Tibial nerve (tissue), 4 donors: Measurements from ENCODE around the gene EZH2. TPM values are rescaled to one million over a fixed set of nuclear protein-coding genes. Genes with fewer than 3 reads are reported as not detected.

Experiments used
- DNase-seq, 2 donors: peaks; one replicate each; pipeline ENCODE4 v3.0.0-alpha.2; 2019; ENCODE audit warnings: low spot score in 2 of 2
- H3K27ac ChIP-seq, 4 donors: fragments of 200-600 bp; sonication (generic) in 3 of 4; one replicate each; pipeline ENCODE4 v1.5.1; 2017 to 2019; ENCODE audit warnings: mild to moderate bottlenecking in 1 of 4
- H3K27me3 ChIP-seq, 2 donors: fragments of 200-600 bp; sonication (generic) in 1 of 2; one replicate each; pipeline versions ENCODE4 v1.5.1 to v1.6.0; 2017 to 2019
- H3K36me3 ChIP-seq, 3 donors: fragments of 200-600 bp; sonication (generic); one replicate each; pipeline ENCODE4 v1.5.1; 2018 to 2019
- H3K4me1 ChIP-seq, 4 donors: fragments of 200-600 bp; sonication (generic) in 3 of 4; one replicate each; pipeline ENCODE4 v1.5.1; 2017 to 2019
- H3K4me3 ChIP-seq, 4 donors: fragments of 200-600 bp; sonication (generic) in 3 of 4; one replicate each; pipeline ENCODE4 v1.5.1; 2017 to 2019; ENCODE audit warnings: mild to moderate bottlenecking in 1 of 4, moderate library complexity in 1 of 4
- H3K9me3 ChIP-seq, 4 donors: fragments of 200-600 bp; sonication (generic) in 3 of 4; one replicate each; pipeline ENCODE4 v1.5.1; 2017 to 2019
- EP300 ChIP-seq, 2 donors: sonication (generic); formaldehyde crosslinking; IDR thresholded peaks; one replicate each; pipeline ENCODE4 v1.6.1; 2017; ENCODE audit warnings: antibody characterized with exemption in 2 of 2, mild to moderate bottlenecking in 1 of 2
- POLR2A ChIP-seq, 2 donors: fragments of 450-650 bp; IDR thresholded peaks; one replicate each; pipeline ENCODE4 v1.6.1; 2017; ENCODE audit warnings: antibody characterized with exemption in 2 of 2, mild to moderate bottlenecking in 2 of 2, moderate library complexity in 2 of 2
- WGBS, 2 donors: methylation state at CpG; one replicate each; pipeline ENCODE4 v1.1.5; 2018; 5-methylcytosine and 5-hydroxymethylcytosine counted together
- total RNA-seq, 4 donors: library from RNA; depleted of rRNA; stranded (reverse); fragments of >200 nt; gene quantifications; one replicate each; pipeline ENCODE4 v1.1.0, GENCODE V29; 2016
- TF ChIP-seq, protein P1 (sequence below), 5 experiments: fragments of 200-600 bp in 3 of 5; fragments of 450-650 bp in 2 of 5; sonication (generic) in 3 of 5; IDR thresholded peaks; one replicate each; pipeline ENCODE4 v1.5.1; 2016 to 2019; ENCODE audit warnings: antibody characterized with exemption in 5 of 5, mild to moderate bottlenecking in 3 of 5, moderate library complexity in 2 of 5

EZH2 gene
- total RNA-seq, 4 donors from 2014 or later = 1.5 to 7.5 (median 3.3) TPM

DNA sequence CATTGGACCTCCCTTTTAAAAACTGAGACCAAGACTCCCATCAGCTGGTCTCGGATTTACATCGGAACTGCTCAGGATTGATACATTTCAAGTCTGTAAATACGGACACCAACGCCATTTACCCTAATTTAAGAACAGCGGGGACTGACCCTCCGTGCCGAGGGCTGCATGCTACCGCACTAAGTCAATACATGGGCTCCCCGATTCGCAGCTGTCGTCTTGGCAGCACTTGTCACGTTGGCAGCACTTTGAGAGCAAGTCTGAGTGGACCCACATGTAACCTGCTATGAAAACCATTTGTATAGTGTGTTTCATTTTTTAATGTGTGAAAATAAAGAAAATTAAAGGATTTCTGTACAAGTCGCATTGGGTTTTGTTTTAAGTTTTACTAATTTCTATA lies 83.4 kb downstream of the EZH2 start:
- Histone ChIP-seq H3K27ac (no peak overlapping the region), H3K4me1 (no peaks in the 10 kb centered on the region), H3K36me3 (peaks cover 6 to 80% (median 28%) of the 10 kb centered on the region in 3 donors), H3K9me3 (no peaks in the 10 kb centered on the region), H3K4me3 (no peak overlapping the region), H3K27me3 (no peaks in the 10 kb centered on the region)
- DNase-seq = no peak
- WGBS, 2 donors = 87 to 92% methylated on average over 13 of the region's 13 CpGs
- TF ChIP-seq POLR2A (IDR thresholded peaks at IDR 0.05) = no peak
- TF ChIP-seq, protein P1, sequence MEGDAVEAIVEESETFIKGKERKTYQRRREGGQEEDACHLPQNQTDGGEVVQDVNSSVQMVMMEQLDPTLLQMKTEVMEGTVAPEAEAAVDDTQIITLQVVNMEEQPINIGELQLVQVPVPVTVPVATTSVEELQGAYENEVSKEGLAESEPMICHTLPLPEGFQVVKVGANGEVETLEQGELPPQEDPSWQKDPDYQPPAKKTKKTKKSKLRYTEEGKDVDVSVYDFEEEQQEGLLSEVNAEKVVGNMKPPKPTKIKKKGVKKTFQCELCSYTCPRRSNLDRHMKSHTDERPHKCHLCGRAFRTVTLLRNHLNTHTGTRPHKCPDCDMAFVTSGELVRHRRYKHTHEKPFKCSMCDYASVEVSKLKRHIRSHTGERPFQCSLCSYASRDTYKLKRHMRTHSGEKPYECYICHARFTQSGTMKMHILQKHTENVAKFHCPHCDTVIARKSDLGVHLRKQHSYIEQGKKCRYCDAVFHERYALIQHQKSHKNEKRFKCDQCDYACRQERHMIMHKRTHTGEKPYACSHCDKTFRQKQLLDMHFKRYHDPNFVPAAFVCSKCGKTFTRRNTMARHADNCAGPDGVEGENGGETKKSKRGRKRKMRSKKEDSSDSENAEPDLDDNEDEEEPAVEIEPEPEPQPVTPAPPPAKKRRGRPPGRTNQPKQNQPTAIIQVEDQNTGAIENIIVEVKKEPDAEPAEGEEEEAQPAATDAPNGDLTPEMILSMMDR (IDR thresholded peaks at IDR 0.05) = no peak
- TF ChIP-seq EP300 (IDR thresholded peaks at IDR 0.05) = no peak

DNA sequence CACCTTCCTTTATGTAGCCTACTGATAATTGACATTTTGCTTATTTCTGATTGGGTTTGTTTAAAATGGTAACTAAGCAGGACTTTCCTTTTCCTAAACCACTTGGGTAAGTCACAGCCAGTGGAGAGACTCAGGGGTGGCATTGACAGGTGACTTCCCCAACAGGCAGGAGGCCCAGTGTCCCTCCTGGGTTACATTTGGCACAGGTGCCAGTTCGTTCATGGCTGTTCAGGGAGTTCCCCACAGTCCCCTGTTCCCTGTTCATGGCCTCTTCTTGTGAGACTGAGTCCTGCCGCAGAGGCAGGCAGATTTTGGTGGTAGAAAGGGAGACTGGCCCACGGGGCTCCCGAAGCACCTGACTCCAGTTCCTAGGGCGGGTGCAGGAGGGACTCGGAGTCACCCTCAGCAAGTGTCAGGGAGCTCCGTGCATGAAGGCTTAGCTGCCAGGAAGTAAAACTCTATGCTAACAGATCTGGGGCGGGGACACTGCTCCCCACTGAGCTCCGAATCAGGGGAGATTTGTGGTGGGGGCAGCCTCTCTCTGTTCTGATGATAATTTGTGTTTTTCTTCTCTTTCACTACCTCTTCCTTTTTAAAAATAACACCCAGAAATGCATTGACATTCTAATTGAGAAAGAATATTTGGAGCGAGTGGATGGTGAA lies 84.1 kb downstream of the EZH2 start:
- Histone ChIP-seq H3K4me3 (no peak overlapping the region), H3K9me3 (no peaks in the 10 kb centered on the region), H3K27ac (no peak overlapping the region), H3K36me3 (peaks cover 6 to 83% (median 28%) of the 10 kb centered on the region in 3 donors), H3K27me3 (no peaks in the 10 kb centered on the region), H3K4me1 (no peaks in the 10 kb centered on the region)
- no peak for DNase-seq
- TF ChIP-seq, protein P1 (IDR thresholded peaks at IDR 0.05) = no peak
- TF ChIP-seq POLR2A (IDR thresholded peaks at IDR 0.05) (no peak), EP300 (IDR thresholded peaks at IDR 0.05) (no peak)
- WGBS, 2 donors = 81 to 88% methylated on average over 8 to 10 of the region's 10 CpGs

DNA sequence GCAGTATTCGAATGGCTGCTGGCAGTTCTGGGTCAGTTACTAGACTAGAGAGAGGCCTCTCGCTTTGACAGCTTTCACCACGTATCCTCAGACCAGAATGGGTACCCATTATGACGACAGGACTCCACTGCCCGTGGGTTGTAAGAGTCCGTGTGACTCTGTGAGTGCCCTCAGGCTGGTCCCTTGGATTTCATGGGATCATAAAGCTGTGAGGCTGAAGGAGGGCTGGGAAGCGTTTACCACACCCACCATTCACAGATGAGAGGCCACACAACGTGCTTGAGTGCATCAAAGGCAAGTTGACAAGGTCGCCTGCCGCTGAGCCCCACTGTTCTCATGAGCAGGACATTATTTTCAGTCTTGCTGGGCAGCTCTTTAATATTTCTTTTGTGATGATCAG lies 87.2 kb downstream of the EZH2 start:
- Histone ChIP-seq H3K27me3 (no peaks in the 10 kb centered on the region), H3K27ac (no peak overlapping the region), H3K36me3 (peaks cover 6 to 95% (median 28%) of the 10 kb centered on the region in 3 donors), H3K4me3 (no peak overlapping the region), H3K4me1 (no peaks in the 10 kb centered on the region), H3K9me3 (peaks cover 0 to 7% (median 0%) of the 10 kb centered on the region in 4 donors)
- no peak for DNase-seq
- WGBS, 2 donors = 70 to 71% methylated on average over 9 to 10 of the region's 10 CpGs
- TF ChIP-seq, protein P1 (IDR thresholded peaks at IDR 0.05) = no peak
- TF ChIP-seq POLR2A (IDR thresholded peaks at IDR 0.05) (no peak), EP300 (IDR thresholded peaks at IDR 0.05) (no peak)

DNA sequence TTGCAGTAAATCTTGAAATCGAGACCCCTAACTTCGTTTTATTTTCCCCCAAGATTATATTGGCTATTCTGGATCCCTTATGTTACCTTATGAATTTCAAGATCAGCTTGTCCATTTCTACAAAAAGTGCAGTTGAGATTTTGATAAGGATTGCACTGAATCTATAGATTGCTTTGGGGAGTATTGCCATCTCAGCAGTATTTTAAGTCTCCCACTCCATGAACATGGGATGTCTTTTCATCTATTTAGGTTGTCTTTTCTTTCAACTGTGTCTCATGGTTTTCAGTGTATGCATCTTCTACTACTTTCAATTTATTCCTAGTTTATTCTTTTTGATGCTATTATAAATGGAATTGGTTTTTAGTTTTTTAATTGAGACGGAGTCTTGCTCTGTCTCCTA lies 89.6 kb downstream of the EZH2 start:
- TF ChIP-seq POLR2A (IDR thresholded peaks at IDR 0.05) = no peak
- TF ChIP-seq EP300 (IDR thresholded peaks at IDR 0.05) = no peak
- TF ChIP-seq, protein P1 (IDR thresholded peaks at IDR 0.05) = no peak
- no peak for DNase-seq
- H3K27ac ChIP-seq = no peak overlapping the region
- H3K36me3 ChIP-seq = peaks cover 0 to 95% (median 21%) of the 10 kb centered on the region in 3 donors
- H3K9me3 ChIP-seq = peaks cover 0 to 7% (median 0%) of the 10 kb centered on the region in 4 donors
- H3K4me1 ChIP-seq = no peaks in the 10 kb centered on the region
- WGBS, 2 donors = 96 to 98% methylated on average over 3 of the region's 3 CpGs
- H3K27me3 ChIP-seq = no peaks in the 10 kb centered on the region
- no peak overlapping the region for H3K4me3 ChIP-seq

DNA sequence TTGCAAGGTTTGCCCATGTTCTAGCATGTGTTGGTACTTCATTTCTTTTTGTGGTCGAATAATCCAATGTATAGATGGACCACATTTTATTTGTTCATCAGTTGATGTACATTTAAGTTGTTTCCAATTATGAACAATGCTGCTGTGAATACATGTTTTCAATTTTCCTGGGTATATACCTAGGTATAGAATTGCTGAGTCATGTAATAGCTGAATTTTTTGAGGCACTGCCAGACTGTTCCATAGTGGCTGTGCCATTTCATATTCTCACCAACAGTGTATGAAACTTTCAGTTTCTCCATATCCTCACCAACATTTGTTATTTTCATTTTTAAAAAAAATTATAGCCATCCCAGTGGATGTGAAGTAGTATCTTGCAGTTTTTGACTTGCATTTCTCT lies 90.5 kb downstream of the EZH2 start:
- Histone ChIP-seq H3K4me3 (no peak overlapping the region), H3K27ac (no peak overlapping the region), H3K27me3 (no peaks in the 10 kb centered on the region), H3K9me3 (peaks cover 0 to 7% (median 0%) of the 10 kb centered on the region in 4 donors), H3K4me1 (no peaks in the 10 kb centered on the region), H3K36me3 (peaks cover 0 to 95% (median 22%) of the 10 kb centered on the region in 3 donors)
- no peak for DNase-seq
- TF ChIP-seq POLR2A (IDR thresholded peaks at IDR 0.05) = no peak
- TF ChIP-seq, protein P1 (IDR thresholded peaks at IDR 0.05) = no peak
- TF ChIP-seq EP300 (IDR thresholded peaks at IDR 0.05) = no peak
- 98 to 100% methylated on average over 1 of the region's 1 CpG for WGBS, 2 donors
